T follicular helper cell (primary cell): ENCODE results near the gene STKLD1.

Experiments used
- DNase-seq: peaks from one replicate; pipeline ENCODE4 v3.0.0-alpha.2; 2020; ENCODE audit warnings: low read depth

STKLD1 gene

GRCh38 chr9:133417541-133418461, 41.6 kb downstream of the STKLD1 start, which contains the start of gene REXO4:
TSS of gene REXO4 (minus strand) at chr9:133418010. CDS start at chr9:133417844, 166 bp downstream.
- DNase-seq = peak; percentile 66

- no peak for DNase-seq
Observed at GRCh38 chr9:133419005-133419404, 42.8 kb downstream of the STKLD1 start.

GRCh38 chr9:133420392-133420827, 44.2 kb downstream of the STKLD1 start:
- no peak for DNase-seq

- DNase-seq = no peak
Observed at GRCh38 chr9:133421615-133422542, 45.7 kb downstream of the STKLD1 start, which contains the start of gene ADAMTS13. TSS of gene ADAMTS13 (plus strand) at chr9:133422367. CDS start at chr9:133422444, 77 bp downstream.

- DNase-seq = no peak
Observed at GRCh38 chr9:133423216-133423615, 47.0 kb downstream of the STKLD1 start.

GRCh38 chr9:133424187-133424586, 48.0 kb downstream of the STKLD1 start:
- no peak for DNase-seq

GRCh38 chr9:133425049-133425632, 49.0 kb downstream of the STKLD1 start:
- DNase-seq = no peak

- DNase-seq = no peak
Observed at GRCh38 chr9:133426011-133426410, 49.8 kb downstream of the STKLD1 start.

GRCh38 chr9:133427658-133428348, 51.6 kb downstream of the STKLD1 start:
- no peak for DNase-seq

GRCh38 chr9:133428617-133429101, 52.5 kb downstream of the STKLD1 start:
- DNase-seq = no peak

GRCh38 chr9:133429214-133429613, 53.0 kb downstream of the STKLD1 start:
- DNase-seq = no peak

- no peak for DNase-seq
Observed at GRCh38 chr9:133429641-133430161, 53.5 kb downstream of the STKLD1 start.

GRCh38 chr9:133430244-133430643, 54.1 kb downstream of the STKLD1 start:
- DNase-seq = no peak

GRCh38 chr9:133433351-133433843, 57.2 kb downstream of the STKLD1 start:
- DNase-seq = no peak

- DNase-seq = no peak
Observed at GRCh38 chr9:133436681-133437080, 60.5 kb downstream of the STKLD1 start.

GRCh38 chr9:133437753-133438531, 61.8 kb downstream of the STKLD1 start:
- DNase-seq = no peak

- no peak for DNase-seq
Observed at GRCh38 chr9:133439337-133439736, 63.2 kb downstream of the STKLD1 start.

- no peak for DNase-seq
Observed at GRCh38 chr9:133440874-133441273, 64.7 kb downstream of the STKLD1 start.

- no peak for DNase-seq
Observed at GRCh38 chr9:133441571-133441970, 65.4 kb downstream of the STKLD1 start.

- no peak for DNase-seq
Observed at GRCh38 chr9:133443248-133443647, 67.1 kb downstream of the STKLD1 start.
